GM12878 (cell line): ENCODE measurements around the gene AAMP. TPM values are rescaled to one million over a fixed set of nuclear protein-coding genes. Genes with fewer than 3 reads are reported as not detected.

Source experiments
- ATAC-seq: fragments of 200-7000 bp; cut with Tn5 transposase; 3 replicates; pipeline ENCODE4 v1.9.1; 2020; ENCODE audit warnings: mild to moderate bottlenecking, moderate library complexity
- BruUV-seq: library from RNA; stranded (reverse); fragments of 400-500 nt; replicated peaks from 2 replicates; lab custom pipeline; 2021; lab: Mats Ljungman, UMichigan
- CTCF ChIA-PET: fragments of 300-600 bp; sonication (Branson Sonifier 250); formaldehyde crosslinking; extraction: SDS; loops from one replicate; lab custom pipeline; 2021; ENCODE audit warnings: inconsistent platforms; lab: Yijun Ruan, JAX
- POLR2A ChIA-PET: fragments of 350-600 bp; formaldehyde crosslinking; extraction: SDS; loops from one replicate; lab custom pipeline; 2021; ENCODE audit warnings: inconsistent platforms; lab: Charles Lee
- RAD21 ChIA-PET: fragments of 300-600 bp; sonication (Branson Sonifier 250); formaldehyde crosslinking; loops from one replicate; lab custom pipeline; 2023; ENCODE audit warnings: antibody characterized with exemption; ENCODE audit not compliant: unreplicated experiment; lab: Charles Lee
- SMC1A ChIA-PET: fragments of 300-600 bp; sonication (Branson Sonifier 250); formaldehyde crosslinking; loops from one replicate; lab custom pipeline; 2023; ENCODE audit not compliant: unreplicated experiment, uncharacterized antibody; lab: Charles Lee
- DNase-seq: peaks from one replicate; pipeline ENCODE4 v3.0.0-alpha.2; 2011; ENCODE audit warnings: low read depth, low spot score
- FAIRE-seq: peaks from 3 replicates; lab custom pipeline; 2011; peaks lifted over from hg19 to GRCh38; lab: Jason Lieb, UNC
- H2AFZ ChIP-seq: 2 replicates; pipeline ENCODE4 v1.6.0; 2011; ENCODE audit warnings: low read depth, low read length, control low read depth; ENCODE audit not compliant: control insufficient read depth
- H3K27ac ChIP-seq: 2 replicates; pipeline ENCODE4 v1.5.1; 2011; ENCODE audit warnings: control low read depth; ENCODE audit not compliant: control insufficient read depth, insufficient read depth
- H3K27me3 ChIP-seq, 2 experiments: replicated peaks in 1 of 2; 2 replicates each; pipeline versions ENCODE4 v1.6.0 to v1.6.1; 2011; ENCODE audit warnings: low read length in 1 of 2; ENCODE audit not compliant: control insufficient read depth in 2 of 2, insufficient read depth in 2 of 2
- H3K36me3 ChIP-seq, 2 experiments: 2 replicates each; pipeline ENCODE4 v1.5.1; 2011; ENCODE audit warnings: low read length in 1 of 2; ENCODE audit not compliant: control insufficient read depth in 2 of 2, insufficient read depth in 2 of 2
- H3K4me1 ChIP-seq: 2 replicates; pipeline ENCODE4 v1.6.1; 2011; ENCODE audit warnings: mild to moderate bottlenecking, low read length, moderate library complexity, mixed read lengths; ENCODE audit not compliant: control insufficient read depth, insufficient read depth
- H3K4me2 ChIP-seq: 2 replicates; pipeline ENCODE4 v1.6.0; 2011; ENCODE audit warnings: control low read depth; ENCODE audit not compliant: control insufficient read depth, insufficient read depth
- H3K4me3 ChIP-seq: fragments of 200-600 bp; sonication (generic); 2 replicates; pipeline ENCODE4 v1.5.1; 2016
- H3K79me2 ChIP-seq: 2 replicates; pipeline ENCODE4 v1.6.0; 2011; ENCODE audit warnings: low read length; ENCODE audit not compliant: control insufficient read depth, insufficient read depth
- H3K9ac ChIP-seq: 2 replicates; pipeline ENCODE4 v1.8.0; 2011; ENCODE audit warnings: low read length, control low read depth, mixed read lengths; ENCODE audit not compliant: control insufficient read depth, insufficient read depth
- H3K9me3 ChIP-seq: replicated peaks from 3 replicates; pipeline ENCODE4 v1.5.1; 2011; ENCODE audit warnings: mild to moderate bottlenecking, low read length; ENCODE audit not compliant: control insufficient read depth, insufficient read depth
- H4K20me1 ChIP-seq: 2 replicates; pipeline ENCODE4 v1.6.0; 2011; ENCODE audit not compliant: control insufficient read depth, insufficient read depth
- BACH1 ChIP-seq: fragments of 450-650 bp; IDR thresholded peaks from 2 replicates; pipeline ENCODE4 v1.6.1; 2017; ENCODE audit warnings: mild to moderate bottlenecking, borderline replicate concordance
- BHLHE40 ChIP-seq, 2 experiments: fragments of 450-650 bp in 1 of 2; IDR thresholded peaks; 2 replicates each; pipeline ENCODE4 v1.6.1; 2011 to 2017; ENCODE audit warnings: low read depth in 2 of 2, borderline replicate concordance in 1 of 2, improper control_type of control experiment in 1 of 2, low read length in 1 of 2, mild to moderate bottlenecking in 1 of 2
- CREM ChIP-seq: IDR thresholded peaks from 2 replicates; pipeline ENCODE4 v1.6.1; 2014; ENCODE audit warnings: antibody characterized with exemption, low read depth
- DPF2 ChIP-seq: fragments of 450-650 bp; IDR thresholded peaks from 2 replicates; pipeline ENCODE4 v1.6.1; 2017; ENCODE audit warnings: mild to moderate bottlenecking
- HDGF ChIP-seq: fragments of 450-650 bp; IDR thresholded peaks from 2 replicates; pipeline ENCODE4 v1.6.1; 2016; ENCODE audit warnings: antibody characterized with exemption
- IKZF1 ChIP-seq: fragments of 450-650 bp; conservative IDR thresholded peaks from 2 replicates; pipeline ENCODE4 v1.6.1; 2017; ENCODE audit warnings: antibody characterized with exemption, mild to moderate bottlenecking
- IRF4 ChIP-seq: IDR thresholded peaks from 2 replicates; pipeline ENCODE4 v1.6.1; 2011; ENCODE audit warnings: low read depth, low read length
- MXI1 ChIP-seq: fragments of 150-350 bp; IDR thresholded peaks from 2 replicates; pipeline ENCODE4 v1.6.1; 2011; ENCODE audit warnings: low read depth, mild to moderate bottlenecking, inconsistent platforms, low read length, improper control_type of control experiment
- MYC ChIP-seq: IDR thresholded peaks from 2 replicates; pipeline ENCODE4 v1.6.1; 2011; ENCODE audit warnings: mild to moderate bottlenecking, low read length, moderate library complexity, inconsistent platforms; ENCODE audit not compliant: insufficient read depth, insufficient replicate concordance, insufficient read length, severe bottlenecking
- NR2F1 ChIP-seq: fragments of 450-650 bp; conservative IDR thresholded peaks from 2 replicates; pipeline ENCODE4 v1.6.1; 2017; ENCODE audit warnings: mild to moderate bottlenecking
- PKNOX1 ChIP-seq: fragments of 450-650 bp; IDR thresholded peaks from 2 replicates; pipeline ENCODE4 v1.6.1; 2016; ENCODE audit warnings: mild to moderate bottlenecking
- SMARCA5 ChIP-seq: fragments of 450-650 bp; IDR thresholded peaks from 2 replicates; pipeline ENCODE4 v1.6.1; 2017; ENCODE audit warnings: mild to moderate bottlenecking
- SREBF1 ChIP-seq: IDR thresholded peaks from 2 replicates; pipeline ENCODE4 v1.6.1; 2012; ENCODE audit warnings: mild to moderate bottlenecking, low read length
- TARDBP ChIP-seq: IDR thresholded peaks from 2 replicates; pipeline ENCODE4 v1.6.1; 2016; ENCODE audit warnings: borderline replicate concordance
- ZNF384 ChIP-seq: IDR thresholded peaks from 2 replicates; pipeline ENCODE4 v1.6.1; 2012; ENCODE audit warnings: low read depth, mild to moderate bottlenecking, low read length, improper control_type of control experiment, borderline replicate concordance
- WGBS: methylation state at CpG from one replicate; pipeline ENCODE4 v1.1.6; 2016; ENCODE audit warnings: low lambda C conversion rate; ENCODE audit not compliant: insufficient replicate concordance, insufficient coverage; ENCODE audit errors: missing lambda C conversion rate; 5-methylcytosine and 5-hydroxymethylcytosine counted together
- in situ Hi-C: fragments of 300-500 bp; cut with MboI; formaldehyde crosslinking; loops from 9 replicates; pipeline ENCODE4 v1.14.3; 2018; ENCODE audit warnings: mixed read lengths
- intact Hi-C: fragments of 100-400 bp; cut with micrococcal nuclease; formaldehyde crosslinking; loops from one replicate; pipeline ENCODE4 v1.14.2; 2022; ENCODE audit not compliant: unreplicated experiment
- polyA plus RNA-seq, 11 experiments: library from polyadenylated mRNA; depleted of rRNA in 4 of 11; unstranded in 6 of 11; stranded (reverse) in 5 of 11; fragments of >200 nt; fragmentation: Nextera tagmentation in 4 of 11; fragmentation: Illumina TruSeq in 1 of 11; extraction: Ambion mirVana in 4 of 11; extraction: Trizol in 1 of 11; gene quantifications; 1 replicate in 1 of 11; 2 replicates in 10 of 11; pipeline versions ENCODE4 v1.2.1 to v1.2.3, GENCODE V29; 2011 to 2016; ENCODE audit warnings: inconsistent platforms in 2 of 11, missing spikeins in 2 of 11, low read depth in 1 of 11
- total RNA-seq, 4 experiments: library from RNA; depleted of rRNA in 3 of 4; stranded (reverse); fragments of >200 nt in 3 of 4; fragmentation: Illumina TruSeq in 1 of 4; extraction: Trizol in 1 of 4; gene quantifications; 2 replicates each; pipeline versions ENCODE4 v1.2.1 to v1.2.3, GENCODE V29; 2013 to 2021
- TF ChIP-seq, protein P1 (sequence below): IDR thresholded peaks from 2 replicates; pipeline ENCODE4 v1.6.1; 2012; ENCODE audit warnings: low read depth, low read length, improper control_type of control experiment
- TF ChIP-seq, protein P2 (sequence below): fragments of 450-650 bp; IDR thresholded peaks from 2 replicates; pipeline ENCODE4 v1.6.1; 2017; ENCODE audit warnings: mild to moderate bottlenecking, moderate library complexity

AAMP gene
- total and polyA plus RNA-seq, 10 of the 15 experiments (the other 5 are each of a cell fraction or from before 2014, with no cell fraction given): 4.4 to 140 (median 81.9) TPM

GRCh38 chr2:218284106-218284811, 14.3 kb upstream of the AAMP start:
- Histone ChIP-seq H3K27ac (peak overlapping the region; percentile 95), H3K9ac (peak overlapping the region; percentile 71; the same call in 1 of the 2 replicates), H2AFZ (peak overlapping the region; percentile 72), H3K4me3 (no peak overlapping the region; the same call in 1 of the 2 replicates), H3K4me2 (peak overlapping the region; percentile 61), H4K20me1 (no peaks in the 10 kb centered on the region), H3K4me1 (peaks cover 36% of the 10 kb centered on the region), H3K79me2 (peaks cover 32% of the 10 kb centered on the region), H3K27me3 (no peaks in the 10 kb centered on the region), H3K36me3 (peaks cover 0 to 7% of the 10 kb centered on the region in 2 experiments; a peak in 3 of 4 replicates), H3K9me3 (no peaks in the 10 kb centered on the region)
- ATAC-seq (peak; percentile 80), FAIRE-seq (peak; percentile 96), DNase-seq (no peak)
- ChIA-PET SMC1A (interaction anchor here (1.0 to 9.5 kb wide), 4 partner anchors 11 to 187 kb away, joined by 3 to 194 read pairs (median 4); partner anchors contain the start of genes AAMP and PNKD), CTCF (interaction anchor here (0.6 to 7.4 kb wide), 8 partner anchors 8 to 624 kb away, joined by 3 to 154 read pairs (median 3); partner anchors contain the start of genes AAMP, CATIP, PNKD and TMBIM1), RAD21 (interaction anchor here (0.5 to 7.2 kb wide), 4 partner anchors 11 to 116 kb away, joined by 3 to 141 read pairs (median 4); partner anchors contain the start of genes AAMP, CTDSP1 and PNKD), POLR2A (interaction anchor here (0.5 to 1.5 kb wide), 6 partner anchors 9 to 110 kb away, joined by 3 to 5 read pairs (median 4); partner anchors contain the start of genes AAMP and PNKD)
- intact Hi-C loops (no loop called here), in situ Hi-C loops (loop anchor here (25.0 kb wide), 1 partner anchor 103 kb away; the partner anchor contains the start of genes CTDSP1 and SLC11A1)
- no TSS peak for BruUV-seq
- TF ChIP-seq IKZF1 (peak; percentile 45; the same call in 1 of the 2 replicates), MYC (no peak), SREBF1 (no peak), ZNF384 (peak; percentile 47; the same call in 1 of the 2 replicates), BHLHE40 (IDR thresholded peaks at IDR 0.05; ENCODE audit: borderline replicate concordance in 1 of 2, low read depth in 2 of 2, low read length in 1 of 2) (peak; percentile 16 to 55; a peak in 1 of 4 replicates), BACH1 (peak; percentile 49; the same call in 1 of the 2 replicates), NR2F1 (peak; percentile 62), TARDBP (no peak), IRF4 (peak; percentile 67; the same call in 1 of the 2 replicates), CREM (peak; percentile 11; the same call in 1 of the 2 replicates), DPF2 (peak; percentile 46; the same call in 1 of the 2 replicates), MXI1 (peak; percentile 44; the same call in 1 of the 2 replicates), SMARCA5 (peak; percentile 66; the same call in 1 of the 2 replicates), HDGF (0 out of 2 replicates have a peak, but pooled peaks have one; percentile 19), PKNOX1 (0 out of 2 replicates have a peak, but pooled peaks have one; percentile 10)
- TF ChIP-seq, protein P1, sequence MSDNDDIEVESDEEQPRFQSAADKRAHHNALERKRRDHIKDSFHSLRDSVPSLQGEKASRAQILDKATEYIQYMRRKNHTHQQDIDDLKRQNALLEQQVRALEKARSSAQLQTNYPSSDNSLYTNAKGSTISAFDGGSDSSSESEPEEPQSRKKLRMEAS: no peak
- TF ChIP-seq, protein P2, sequence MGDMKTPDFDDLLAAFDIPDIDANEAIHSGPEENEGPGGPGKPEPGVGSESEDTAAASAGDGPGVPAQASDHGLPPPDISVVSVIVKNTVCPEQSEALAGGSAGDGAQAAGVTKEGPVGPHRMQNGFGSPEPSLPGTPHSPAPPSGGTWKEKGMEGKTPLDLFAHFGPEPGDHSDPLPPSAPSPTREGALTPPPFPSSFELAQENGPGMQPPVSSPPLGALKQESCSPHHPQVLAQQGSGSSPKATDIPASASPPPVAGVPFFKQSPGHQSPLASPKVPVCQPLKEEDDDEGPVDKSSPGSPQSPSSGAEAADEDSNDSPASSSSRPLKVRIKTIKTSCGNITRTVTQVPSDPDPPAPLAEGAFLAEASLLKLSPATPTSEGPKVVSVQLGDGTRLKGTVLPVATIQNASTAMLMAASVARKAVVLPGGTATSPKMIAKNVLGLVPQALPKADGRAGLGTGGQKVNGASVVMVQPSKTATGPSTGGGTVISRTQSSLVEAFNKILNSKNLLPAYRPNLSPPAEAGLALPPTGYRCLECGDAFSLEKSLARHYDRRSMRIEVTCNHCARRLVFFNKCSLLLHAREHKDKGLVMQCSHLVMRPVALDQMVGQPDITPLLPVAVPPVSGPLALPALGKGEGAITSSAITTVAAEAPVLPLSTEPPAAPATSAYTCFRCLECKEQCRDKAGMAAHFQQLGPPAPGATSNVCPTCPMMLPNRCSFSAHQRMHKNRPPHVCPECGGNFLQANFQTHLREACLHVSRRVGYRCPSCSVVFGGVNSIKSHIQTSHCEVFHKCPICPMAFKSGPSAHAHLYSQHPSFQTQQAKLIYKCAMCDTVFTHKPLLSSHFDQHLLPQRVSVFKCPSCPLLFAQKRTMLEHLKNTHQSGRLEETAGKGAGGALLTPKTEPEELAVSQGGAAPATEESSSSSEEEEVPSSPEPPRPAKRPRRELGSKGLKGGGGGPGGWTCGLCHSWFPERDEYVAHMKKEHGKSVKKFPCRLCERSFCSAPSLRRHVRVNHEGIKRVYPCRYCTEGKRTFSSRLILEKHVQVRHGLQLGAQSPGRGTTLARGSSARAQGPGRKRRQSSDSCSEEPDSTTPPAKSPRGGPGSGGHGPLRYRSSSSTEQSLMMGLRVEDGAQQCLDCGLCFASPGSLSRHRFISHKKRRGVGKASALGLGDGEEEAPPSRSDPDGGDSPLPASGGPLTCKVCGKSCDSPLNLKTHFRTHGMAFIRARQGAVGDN: peak; percentile 60
- 1% methylated on average over 13 of the region's 16 CpGs for WGBS
